Mucosa of descending colon (tissue), 3 donors: ENCODE results near the gene MLC1. TPM values are rescaled to one million over a fixed set of nuclear protein-coding genes. Genes with fewer than 3 reads are reported as not detected.

Experiments used
- ATAC-seq: fragments of 200-7000 bp; cut with Tn5 transposase; one replicate; pipeline ENCODE4 v1.9.1; 2020; ENCODE audit warnings: mild to moderate bottlenecking, moderate library complexity
- DNase-seq, 3 donors: peaks; one replicate each; pipeline ENCODE4 v3.0.0-alpha.2; 2020
- H3K36me3 ChIP-seq: fragments of 200-600 bp; one replicate; pipeline ENCODE4 v1.8.0; 2021; ENCODE audit warnings: low read depth, mild to moderate bottlenecking
- H3K4me1 ChIP-seq: fragments of 200-600 bp; one replicate; pipeline ENCODE4 v1.8.0; 2021; ENCODE audit warnings: low read depth, mild to moderate bottlenecking
- H3K4me3 ChIP-seq: fragments of 200-600 bp; one replicate; pipeline ENCODE4 v1.8.0; 2021; ENCODE audit warnings: mild to moderate bottlenecking
- H3K9me3 ChIP-seq: fragments of 200-600 bp; one replicate; pipeline ENCODE4 v1.8.0; 2021; ENCODE audit warnings: mild to moderate bottlenecking
- intact Hi-C, 2 donors: fragments of 100-400 bp; cut with DNase I in 1 of 2; cut with micrococcal nuclease in 1 of 2; formaldehyde crosslinking; loops; one replicate each; pipeline versions ENCODE4 v1.11.0 to v1.11.1; 2022; cut with DNase I, micrococcal nuclease
- total RNA-seq, 3 donors: library from RNA; stranded (reverse); fragmentation: NEBNext Ultra II Directional in 2 of 3; extraction: Animal tissue kit (Norgen Biotek cat#: 25700) in 2 of 3; gene quantifications; one replicate each; pipeline versions ENCODE4 v1.2.1 to v1.2.4, GENCODE V29; 2021 to 2023
- TF ChIP-seq, protein P1 (sequence below): fragments of 200-600 bp; IDR thresholded peaks from one replicate; pipeline ENCODE4 v1.8.0; 2022; ENCODE audit warnings: antibody characterized with exemption, mild to moderate bottlenecking
- donor health status: DM: no; HTN: no; CAD: no; lungs with moderate emphysema.
- donor health status: DM: no; HTN: no; CAD: no.
- donor health status: DM: no; HTN: yes; CAD: no.

The MLC1 gene
- total RNA-seq, 3 donors from 2014 or later = 0.16 TPM; not detected in 2

DNA sequence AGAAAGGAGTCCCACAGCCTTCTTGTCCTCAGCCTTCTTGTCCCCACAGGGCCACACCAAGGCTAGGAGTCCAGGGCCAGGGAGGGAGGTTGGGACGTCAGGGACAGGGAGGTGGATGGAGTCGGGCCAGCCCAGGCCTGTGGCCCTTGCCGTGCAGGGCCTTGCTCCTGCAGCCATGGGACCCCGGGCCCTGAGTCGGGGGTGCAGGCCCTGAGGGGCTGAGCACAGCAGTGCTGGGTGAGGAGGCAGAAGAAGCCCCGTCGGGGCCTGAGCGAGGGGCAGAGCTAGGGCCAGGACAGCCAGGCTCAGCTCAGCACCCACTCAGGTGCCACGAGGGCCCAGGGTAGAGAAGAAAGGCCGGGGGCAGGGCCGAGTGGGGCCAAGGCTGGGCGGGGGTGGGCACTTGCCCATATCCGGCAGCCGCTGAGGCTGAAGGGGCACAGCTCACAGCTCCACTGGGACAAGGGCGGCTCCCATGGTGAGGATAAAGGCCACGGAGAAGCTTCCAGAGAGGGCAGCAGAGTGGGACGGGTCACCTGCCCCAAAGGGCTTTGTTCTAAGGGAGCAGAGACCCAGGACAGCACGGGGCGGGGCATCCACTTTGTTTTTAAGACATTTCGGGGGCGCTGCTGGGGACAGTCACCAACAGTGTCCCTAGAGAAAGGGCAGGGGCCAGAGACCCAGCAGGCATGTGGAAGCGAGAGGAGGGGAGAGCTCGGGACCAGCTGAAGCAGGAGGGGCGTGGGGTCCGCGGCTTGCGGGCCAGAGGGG is 3.6 kb downstream of the MLC1 start:
- ATAC-seq (no peak), DNase-seq (no peak)
- TF ChIP-seq, protein P1, sequence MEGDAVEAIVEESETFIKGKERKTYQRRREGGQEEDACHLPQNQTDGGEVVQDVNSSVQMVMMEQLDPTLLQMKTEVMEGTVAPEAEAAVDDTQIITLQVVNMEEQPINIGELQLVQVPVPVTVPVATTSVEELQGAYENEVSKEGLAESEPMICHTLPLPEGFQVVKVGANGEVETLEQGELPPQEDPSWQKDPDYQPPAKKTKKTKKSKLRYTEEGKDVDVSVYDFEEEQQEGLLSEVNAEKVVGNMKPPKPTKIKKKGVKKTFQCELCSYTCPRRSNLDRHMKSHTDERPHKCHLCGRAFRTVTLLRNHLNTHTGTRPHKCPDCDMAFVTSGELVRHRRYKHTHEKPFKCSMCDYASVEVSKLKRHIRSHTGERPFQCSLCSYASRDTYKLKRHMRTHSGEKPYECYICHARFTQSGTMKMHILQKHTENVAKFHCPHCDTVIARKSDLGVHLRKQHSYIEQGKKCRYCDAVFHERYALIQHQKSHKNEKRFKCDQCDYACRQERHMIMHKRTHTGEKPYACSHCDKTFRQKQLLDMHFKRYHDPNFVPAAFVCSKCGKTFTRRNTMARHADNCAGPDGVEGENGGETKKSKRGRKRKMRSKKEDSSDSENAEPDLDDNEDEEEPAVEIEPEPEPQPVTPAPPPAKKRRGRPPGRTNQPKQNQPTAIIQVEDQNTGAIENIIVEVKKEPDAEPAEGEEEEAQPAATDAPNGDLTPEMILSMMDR = no peak
- intact Hi-C loops = no loop called here
- no peaks in the 10 kb centered on the region for H3K4me1 ChIP-seq
- H3K36me3 ChIP-seq = no peaks in the 10 kb centered on the region
- no peaks in the 10 kb centered on the region for H3K9me3 ChIP-seq
- no peak overlapping the region for H3K4me3 ChIP-seq

DNA sequence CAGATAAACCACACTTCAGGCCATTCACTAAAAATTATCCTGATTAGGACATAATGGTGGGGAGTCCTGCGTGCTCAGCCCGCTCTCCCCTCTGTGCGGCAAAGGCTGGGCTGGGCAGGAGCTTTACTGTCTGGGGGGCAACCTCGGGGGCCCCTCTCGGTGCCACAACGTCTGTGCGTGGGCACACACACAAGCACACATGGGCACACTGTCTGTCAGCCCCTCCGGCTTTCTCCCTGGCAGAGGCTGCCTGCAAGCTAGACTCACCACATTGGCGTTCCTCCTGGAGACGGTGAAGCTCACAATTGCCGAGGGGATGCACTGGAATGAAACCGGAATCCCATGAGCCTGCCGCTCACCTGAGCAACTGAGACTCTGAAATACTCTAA is 5.2 kb downstream of the MLC1 start:
- H3K4me3 ChIP-seq = no peak overlapping the region
- TF ChIP-seq, protein P1 = no peak
- no peaks in the 10 kb centered on the region for H3K9me3 ChIP-seq
- DNase-seq (no peak), ATAC-seq (no peak)
- no peaks in the 10 kb centered on the region for H3K4me1 ChIP-seq
- intact Hi-C loops = no loop called here
- H3K36me3 ChIP-seq = no peaks in the 10 kb centered on the region

DNA sequence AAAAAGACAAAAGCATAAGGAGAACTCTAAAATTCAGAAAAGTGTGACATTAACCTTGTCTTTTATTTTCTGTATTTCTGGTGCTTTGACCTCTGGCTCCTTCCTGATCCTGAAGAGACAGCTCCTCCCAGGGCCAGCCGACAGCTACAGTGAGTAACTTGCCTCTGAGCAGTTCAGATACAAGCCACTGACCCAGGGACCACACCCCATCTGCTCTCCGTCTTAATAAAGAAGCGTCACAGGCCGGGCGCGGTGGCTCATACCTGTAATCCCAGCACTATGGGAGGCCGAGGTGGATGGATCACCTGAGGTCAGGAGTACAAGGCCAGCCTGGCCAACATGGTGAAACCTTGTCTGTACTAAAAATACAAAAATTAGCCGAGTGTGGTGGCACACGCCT is 6.5 kb downstream of the MLC1 start:
- TF ChIP-seq, protein P1 = no peak
- H3K9me3 ChIP-seq = no peaks in the 10 kb centered on the region
- no peaks in the 10 kb centered on the region for H3K36me3 ChIP-seq
- intact Hi-C loops = no loop called here
- peaks cover 4% of the 10 kb centered on the region for H3K4me1 ChIP-seq
- DNase-seq (no peak), ATAC-seq (peak; percentile 39)
- H3K4me3 ChIP-seq = no peak overlapping the region

DNA sequence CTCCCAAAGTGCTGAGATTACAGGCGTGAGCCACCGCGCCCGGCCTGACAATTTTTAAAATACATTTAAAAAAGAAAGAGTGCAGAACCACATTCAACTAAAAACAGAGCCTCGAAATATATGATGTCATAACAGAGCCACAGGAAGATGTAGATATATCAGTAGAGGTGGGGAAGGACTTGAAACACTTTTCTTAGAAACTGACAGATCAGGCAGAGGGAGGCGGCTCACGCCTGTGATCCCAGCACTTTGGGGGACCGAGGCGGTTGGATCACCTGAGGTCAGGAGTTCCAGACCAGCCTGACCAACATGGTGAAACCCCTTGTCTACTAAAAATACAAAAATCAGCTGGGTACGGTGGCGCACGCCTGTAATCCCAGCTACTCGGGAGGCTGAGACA is 7.0 kb downstream of the MLC1 start:
- Histone ChIP-seq H3K4me3 (no peak overlapping the region), H3K4me1 (peaks cover 4% of the 10 kb centered on the region), H3K9me3 (no peaks in the 10 kb centered on the region), H3K36me3 (no peaks in the 10 kb centered on the region)
- ATAC-seq = no peak
- no peak for DNase-seq
- intact Hi-C loops = no loop called here
- TF ChIP-seq, protein P1 = no peak

DNA sequence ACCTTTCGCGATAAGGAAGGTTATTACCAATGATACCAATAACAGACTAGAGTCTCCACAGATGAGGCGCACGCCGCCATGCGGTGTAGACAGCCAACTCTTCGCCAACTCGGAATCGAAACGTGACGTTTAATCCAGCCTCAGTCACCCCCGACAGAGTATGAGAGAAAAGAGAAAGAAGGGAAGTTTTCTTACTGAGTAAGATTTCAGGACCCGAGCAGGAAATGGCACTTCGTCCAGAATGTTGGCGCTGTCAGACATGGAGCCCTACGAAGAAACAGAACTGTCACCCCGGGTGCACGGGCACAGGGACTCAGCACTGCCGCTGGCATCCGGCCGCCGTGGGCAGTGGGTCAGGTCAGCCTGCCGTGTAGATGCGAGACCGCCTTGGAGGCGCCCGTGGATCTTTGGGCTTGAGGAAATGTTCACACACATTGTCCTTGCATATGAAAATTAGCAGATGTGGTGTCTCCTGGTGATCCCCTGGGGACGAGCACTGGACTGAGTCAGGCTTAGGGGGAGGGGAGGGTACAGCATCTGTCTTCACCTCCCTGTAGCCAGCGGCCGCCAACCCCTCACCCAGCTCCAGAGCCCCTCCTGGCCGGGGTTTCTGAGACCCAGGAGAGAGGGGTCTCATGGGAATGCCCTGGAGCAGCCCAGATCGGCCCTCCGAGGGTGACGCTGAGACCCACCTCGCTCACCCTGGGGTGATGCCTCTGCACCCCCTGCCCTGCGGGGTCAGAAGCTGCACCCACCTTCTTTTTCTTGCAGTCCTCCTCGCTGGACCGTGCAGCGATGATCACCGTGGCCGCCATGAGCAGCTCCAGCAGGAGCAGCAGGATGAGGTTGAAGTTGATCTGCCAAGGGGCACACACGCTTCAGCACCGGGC is 8.3 kb downstream of the MLC1 start:
- intact Hi-C loops = no loop called here
- TF ChIP-seq, protein P1 = no peak
- H3K36me3 ChIP-seq = no peaks in the 10 kb centered on the region
- no peak overlapping the region for H3K4me3 ChIP-seq
- peaks cover 4% of the 10 kb centered on the region for H3K4me1 ChIP-seq
- DNase-seq (no peak), ATAC-seq (no peak)
- H3K9me3 ChIP-seq = no peaks in the 10 kb centered on the region
